ENCODE measurements around the gene ELN.

DNA sequence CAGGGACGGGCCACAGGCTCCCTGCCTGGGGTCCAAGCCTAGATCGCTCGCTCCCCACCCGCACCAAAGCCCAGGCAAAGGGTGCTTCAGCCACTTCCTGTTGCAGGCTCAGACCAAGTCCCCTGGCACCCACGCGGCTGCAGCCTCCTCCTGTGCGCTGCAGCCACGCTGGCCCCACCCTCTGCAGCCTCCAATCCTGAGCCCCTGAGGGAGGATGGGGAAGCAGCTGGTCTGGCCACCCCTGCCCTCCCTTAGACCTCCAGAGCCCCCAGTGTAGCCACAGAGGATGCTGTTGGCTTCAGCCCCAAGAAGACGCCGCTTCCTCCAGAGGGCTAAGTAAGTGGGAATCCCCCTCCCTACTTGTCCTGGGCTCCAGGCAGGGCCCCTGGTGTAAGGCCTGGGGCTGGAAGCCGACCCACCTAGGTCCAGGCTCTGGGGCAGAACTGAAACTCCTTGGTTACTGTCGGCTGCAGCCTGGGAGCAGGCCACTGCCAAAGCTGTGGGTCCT, 65.0 kb downstream of the ELN start:
- TF ChIP-seq, protein P1, sequence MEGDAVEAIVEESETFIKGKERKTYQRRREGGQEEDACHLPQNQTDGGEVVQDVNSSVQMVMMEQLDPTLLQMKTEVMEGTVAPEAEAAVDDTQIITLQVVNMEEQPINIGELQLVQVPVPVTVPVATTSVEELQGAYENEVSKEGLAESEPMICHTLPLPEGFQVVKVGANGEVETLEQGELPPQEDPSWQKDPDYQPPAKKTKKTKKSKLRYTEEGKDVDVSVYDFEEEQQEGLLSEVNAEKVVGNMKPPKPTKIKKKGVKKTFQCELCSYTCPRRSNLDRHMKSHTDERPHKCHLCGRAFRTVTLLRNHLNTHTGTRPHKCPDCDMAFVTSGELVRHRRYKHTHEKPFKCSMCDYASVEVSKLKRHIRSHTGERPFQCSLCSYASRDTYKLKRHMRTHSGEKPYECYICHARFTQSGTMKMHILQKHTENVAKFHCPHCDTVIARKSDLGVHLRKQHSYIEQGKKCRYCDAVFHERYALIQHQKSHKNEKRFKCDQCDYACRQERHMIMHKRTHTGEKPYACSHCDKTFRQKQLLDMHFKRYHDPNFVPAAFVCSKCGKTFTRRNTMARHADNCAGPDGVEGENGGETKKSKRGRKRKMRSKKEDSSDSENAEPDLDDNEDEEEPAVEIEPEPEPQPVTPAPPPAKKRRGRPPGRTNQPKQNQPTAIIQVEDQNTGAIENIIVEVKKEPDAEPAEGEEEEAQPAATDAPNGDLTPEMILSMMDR (IDR thresholded peaks at IDR 0.05; ENCODE audit: low read depth, low read length, poor library complexity, severe bottlenecking): no peak
- TF ChIP-seq EZH2phosphoT487 (IDR thresholded peaks at IDR 0.05; ENCODE audit: borderline replicate concordance, low read length): no peak
